ENCODE measurements around the gene F12. TPM values are rescaled to one million over a fixed set of nuclear protein-coding genes. Genes with fewer than 3 reads are reported as not detected.

F12 gene
- total RNA-seq, 1 donor from 2014 or later = 0.69 TPM

DNA sequence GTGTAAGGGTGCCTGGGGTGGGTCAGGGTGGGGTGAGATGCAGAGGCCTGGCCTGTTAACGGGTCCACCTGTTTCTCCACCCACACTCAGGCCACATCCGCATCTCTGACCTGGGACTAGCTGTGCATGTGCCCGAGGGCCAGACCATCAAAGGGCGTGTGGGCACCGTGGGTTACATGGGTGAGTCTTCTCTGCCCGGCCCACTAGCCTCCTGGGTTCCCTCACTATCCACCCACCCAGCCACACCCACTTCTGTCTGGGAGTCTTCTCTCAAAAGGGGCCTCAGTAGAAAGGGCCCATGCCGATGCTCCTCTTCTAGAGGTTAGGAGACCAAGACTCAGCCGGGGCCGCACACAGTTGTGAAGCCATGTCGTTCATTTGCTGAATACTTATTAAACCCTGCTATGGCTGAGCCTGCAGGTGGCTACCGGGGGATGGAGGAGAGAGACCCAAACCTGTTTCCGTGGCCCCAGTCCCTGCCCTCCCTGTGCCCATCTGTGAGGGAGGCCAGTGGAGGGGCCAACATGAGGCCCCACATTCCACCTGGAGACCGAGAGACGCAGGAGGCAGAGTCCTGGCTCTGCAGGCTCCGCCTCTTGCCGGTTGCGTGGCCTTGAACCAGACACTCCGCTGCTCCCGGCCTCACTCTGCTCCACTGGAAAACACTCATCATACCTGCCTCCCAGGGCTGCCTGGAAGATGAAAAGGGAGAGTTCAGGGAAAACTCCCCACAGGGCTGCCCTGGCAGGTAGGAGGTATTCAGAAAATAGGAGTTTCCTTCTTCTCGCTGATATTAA is 25.8 kb upstream of the F12 start:
- ATAC-seq (no peak), DNase-seq (no peak)
- Histone ChIP-seq H3K27ac (no peak overlapping the region), H3K27me3 (no peaks in the 10 kb centered on the region), H3K36me3 (peaks cover 62% of the 10 kb centered on the region), H3K9me3 (no peaks in the 10 kb centered on the region), H3K4me3 (no peak overlapping the region), H3K4me1 (peaks cover 22% of the 10 kb centered on the region)
- TF ChIP-seq, protein P1, sequence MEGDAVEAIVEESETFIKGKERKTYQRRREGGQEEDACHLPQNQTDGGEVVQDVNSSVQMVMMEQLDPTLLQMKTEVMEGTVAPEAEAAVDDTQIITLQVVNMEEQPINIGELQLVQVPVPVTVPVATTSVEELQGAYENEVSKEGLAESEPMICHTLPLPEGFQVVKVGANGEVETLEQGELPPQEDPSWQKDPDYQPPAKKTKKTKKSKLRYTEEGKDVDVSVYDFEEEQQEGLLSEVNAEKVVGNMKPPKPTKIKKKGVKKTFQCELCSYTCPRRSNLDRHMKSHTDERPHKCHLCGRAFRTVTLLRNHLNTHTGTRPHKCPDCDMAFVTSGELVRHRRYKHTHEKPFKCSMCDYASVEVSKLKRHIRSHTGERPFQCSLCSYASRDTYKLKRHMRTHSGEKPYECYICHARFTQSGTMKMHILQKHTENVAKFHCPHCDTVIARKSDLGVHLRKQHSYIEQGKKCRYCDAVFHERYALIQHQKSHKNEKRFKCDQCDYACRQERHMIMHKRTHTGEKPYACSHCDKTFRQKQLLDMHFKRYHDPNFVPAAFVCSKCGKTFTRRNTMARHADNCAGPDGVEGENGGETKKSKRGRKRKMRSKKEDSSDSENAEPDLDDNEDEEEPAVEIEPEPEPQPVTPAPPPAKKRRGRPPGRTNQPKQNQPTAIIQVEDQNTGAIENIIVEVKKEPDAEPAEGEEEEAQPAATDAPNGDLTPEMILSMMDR (IDR thresholded peaks at IDR 0.05) = no peak
- intact Hi-C loops (cut with DNase I) = no loop called here

DNA sequence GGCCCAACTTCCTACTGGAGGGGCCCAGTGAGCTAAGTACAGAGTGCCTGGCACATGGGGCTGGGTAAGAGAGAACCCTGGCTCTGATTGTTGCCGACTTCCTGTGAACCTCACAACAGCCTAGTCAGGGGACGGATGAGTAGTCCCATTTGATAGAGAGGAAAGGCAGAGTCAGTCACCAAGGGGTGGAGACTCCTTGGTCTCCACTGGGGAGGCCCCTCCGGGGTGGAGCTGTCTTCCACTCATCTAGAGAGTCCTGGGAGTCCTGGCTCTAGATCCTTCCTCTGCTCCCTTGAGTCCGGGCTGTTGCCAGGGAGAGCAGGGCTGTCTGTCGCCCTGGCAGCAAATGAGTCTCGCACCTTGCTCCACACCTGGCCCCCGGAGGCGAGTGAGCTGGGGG is 25.1 kb upstream of the F12 start:
- H3K36me3 ChIP-seq = peaks cover 61% of the 10 kb centered on the region
- no peak overlapping the region for H3K4me3 ChIP-seq
- H3K9me3 ChIP-seq = no peaks in the 10 kb centered on the region
- intact Hi-C loops (cut with DNase I) = no loop called here
- H3K27ac ChIP-seq = no peak overlapping the region
- ATAC-seq (no peak), DNase-seq (no peak)
- TF ChIP-seq, protein P1 (IDR thresholded peaks at IDR 0.05) = no peak
- H3K27me3 ChIP-seq = no peaks in the 10 kb centered on the region
- peaks cover 28% of the 10 kb centered on the region for H3K4me1 ChIP-seq

DNA sequence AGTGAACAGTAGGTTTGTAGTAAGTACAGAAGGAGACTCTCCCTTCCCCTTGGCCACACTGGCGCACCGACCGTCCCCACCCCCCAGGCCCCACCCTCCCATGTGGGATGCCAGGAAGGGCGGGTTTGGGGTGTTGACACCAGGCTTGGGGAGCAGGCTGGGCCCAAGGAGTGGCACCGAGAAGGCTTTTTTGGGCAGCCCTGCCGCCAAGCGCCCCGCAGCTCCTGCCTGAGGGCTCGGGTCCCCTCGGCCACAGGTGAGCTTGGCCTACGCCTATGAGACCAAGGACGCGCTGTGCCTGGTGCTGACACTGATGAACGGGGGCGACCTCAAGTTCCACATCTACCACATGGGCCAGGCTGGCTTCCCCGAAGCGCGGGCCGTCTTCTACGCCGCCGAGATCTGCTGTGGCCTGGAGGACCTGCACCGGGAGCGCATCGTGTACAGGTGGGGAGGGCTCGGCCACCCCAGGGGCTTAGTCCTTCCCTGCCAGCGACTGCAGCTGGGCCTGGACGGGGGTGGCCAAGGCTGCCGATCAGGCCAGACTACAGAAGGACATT is 24.4 kb upstream of the F12 start:
- ATAC-seq (no peak), DNase-seq (no peak)
- peaks cover 61% of the 10 kb centered on the region for H3K36me3 ChIP-seq
- no peak overlapping the region for H3K27ac ChIP-seq
- H3K27me3 ChIP-seq = no peaks in the 10 kb centered on the region
- TF ChIP-seq, protein P1 (IDR thresholded peaks at IDR 0.05) = no peak
- H3K4me1 ChIP-seq = peaks cover 31% of the 10 kb centered on the region
- H3K9me3 ChIP-seq = no peaks in the 10 kb centered on the region
- H3K4me3 ChIP-seq = no peak overlapping the region
- intact Hi-C loops (cut with DNase I) = no loop called here

DNA sequence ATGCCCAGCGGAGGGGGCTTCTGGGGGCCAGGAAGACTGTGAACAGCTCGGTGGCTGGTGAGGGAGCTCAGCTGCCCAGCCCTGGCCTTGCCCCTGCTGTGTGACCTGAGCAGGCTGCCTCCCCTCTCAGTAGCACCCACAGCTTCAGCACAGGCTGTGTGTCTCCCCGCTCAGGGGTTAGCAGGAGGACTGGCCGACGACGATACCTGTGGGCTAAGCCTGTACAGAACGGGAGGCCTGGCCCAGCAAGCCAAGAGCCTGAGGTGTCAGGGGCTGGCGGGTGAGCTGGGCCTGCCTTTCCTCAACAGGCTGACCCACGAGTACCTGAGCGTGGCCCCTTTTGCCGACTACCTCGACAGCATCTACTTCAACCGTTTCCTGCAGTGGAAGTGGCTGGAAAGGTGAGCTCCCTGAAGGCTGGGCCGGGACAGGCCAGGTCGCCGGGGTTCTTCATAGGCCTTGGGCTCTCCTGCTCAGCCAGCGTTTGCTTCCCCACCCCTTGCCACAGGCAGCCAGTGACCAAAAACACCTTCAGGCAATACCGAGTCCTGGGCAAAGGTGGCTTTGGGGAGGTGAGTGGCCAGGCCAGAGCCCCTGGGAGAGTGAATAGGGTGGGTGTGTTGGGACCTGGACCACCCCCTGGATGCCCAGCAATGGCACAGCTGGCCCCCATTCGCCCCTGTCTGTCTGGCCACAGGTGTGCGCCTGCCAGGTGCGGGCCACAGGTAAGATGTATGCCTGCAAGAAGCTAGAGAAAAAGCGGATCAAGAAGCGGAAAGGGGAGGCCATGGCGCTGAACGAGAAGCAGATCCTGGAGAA is 23.7 kb upstream of the F12 start:
- Histone ChIP-seq H3K27me3 (no peaks in the 10 kb centered on the region), H3K4me3 (no peak overlapping the region), H3K4me1 (peaks cover 37% of the 10 kb centered on the region), H3K36me3 (peaks cover 54% of the 10 kb centered on the region), H3K9me3 (no peaks in the 10 kb centered on the region), H3K27ac (no peak overlapping the region)
- intact Hi-C loops (cut with DNase I) = no loop called here
- DNase-seq (peak; percentile 56), ATAC-seq (no peak)
- TF ChIP-seq, protein P1 (IDR thresholded peaks at IDR 0.05) = no peak

DNA sequence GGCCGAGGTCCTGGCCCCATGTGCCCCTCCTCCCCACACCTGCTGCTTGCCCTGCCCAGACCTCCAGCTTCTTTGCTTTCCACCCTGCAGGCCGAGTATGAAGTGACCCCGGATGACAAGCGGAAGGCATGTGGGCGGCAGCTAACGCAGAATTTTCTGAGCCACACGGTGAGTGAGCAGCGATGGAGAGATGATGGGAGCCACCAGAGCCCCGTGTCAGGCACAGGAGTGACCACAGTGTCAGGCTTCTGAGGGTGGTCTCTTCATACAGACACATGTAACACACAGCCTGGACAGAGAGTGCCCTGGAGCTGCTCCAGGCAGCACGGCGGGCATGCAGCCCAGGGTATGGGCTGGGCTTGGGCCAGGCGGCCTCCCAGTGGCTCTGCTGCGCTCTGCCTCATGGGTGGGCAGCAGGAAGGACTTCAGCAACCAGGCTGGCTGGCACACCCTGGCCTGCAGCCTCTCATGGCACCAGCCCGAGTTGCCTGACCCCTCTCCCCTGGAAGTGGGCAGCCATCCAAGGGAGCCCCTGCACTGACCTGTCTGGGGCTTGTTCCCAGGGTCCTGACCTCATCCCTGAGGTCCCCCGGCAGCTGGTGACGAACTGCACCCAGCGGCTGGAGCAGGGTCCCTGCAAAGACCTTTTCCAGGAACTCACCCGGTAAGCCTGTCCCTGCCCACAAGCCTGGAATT is 22.9 kb upstream of the F12 start:
- ATAC-seq = no peak
- Histone ChIP-seq H3K36me3 (peaks cover 52% of the 10 kb centered on the region), H3K27ac (peak overlapping the region; percentile 47), H3K9me3 (no peaks in the 10 kb centered on the region), H3K4me3 (no peak overlapping the region), H3K4me1 (peaks cover 44% of the 10 kb centered on the region), H3K27me3 (no peaks in the 10 kb centered on the region)
- intact Hi-C loops (cut with DNase I) = no loop called here
- TF ChIP-seq, protein P1 (IDR thresholded peaks at IDR 0.05) = no peak
- DNase-seq = no peak
